ENCODE data around the gene CD2. TPM values are rescaled to one million over a fixed set of nuclear protein-coding genes. Genes with fewer than 3 reads are reported as not detected.
A peak's percentile ranks its signal among the peaks of the same experiment; 100 is the strongest.

CD2 gene
- total and polyA plus RNA-seq, 3 experiments from 2014 or later, result 353 to 440 (median 364) TPM

DNA sequence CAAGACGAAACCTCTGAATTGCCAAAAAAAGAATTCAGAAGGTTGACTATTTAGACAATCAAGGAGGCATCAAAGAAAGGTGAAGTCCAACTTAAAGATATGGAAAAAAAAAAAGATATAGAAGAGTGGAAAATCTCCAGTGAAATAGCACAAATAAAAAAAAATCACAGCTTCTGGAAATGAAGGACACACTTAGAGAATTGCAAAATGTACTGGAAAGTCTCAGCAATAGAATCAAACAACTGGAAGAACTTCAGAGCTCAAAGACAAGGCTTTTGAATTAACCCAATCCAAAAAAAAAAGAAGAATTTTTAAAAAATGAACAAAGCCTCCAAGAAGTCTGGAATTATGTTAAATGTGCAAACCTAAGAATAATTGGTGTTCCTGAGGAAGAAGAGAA, 31.8 kb downstream of the CD2 start:
- H3K36me3 ChIP-seq (ENCODE audit: insufficient read depth, low read length), result no peaks in the 10 kb centered on the region
- H3K4me1 ChIP-seq (ENCODE audit: insufficient read depth, low read length), result no peaks in the 10 kb centered on the region
- H3K27me3 Mint-ChIP-seq, result no peaks in the 10 kb centered on the region
- peaks cover 8 to 16% (median 15%) of the 10 kb centered on the region in 3 donors for H3K36me3 Mint-ChIP-seq
- CTCF ChIA-PET, result interaction anchor here (0.8 to 1.3 kb wide), 3 partner anchors 16 to 92 kb away, joined by 3 read pairs; partner anchors contain the start of gene CD2
- H3K27ac Mint-ChIP-seq, result peak overlapping the region in 2 of 8 donors; percentile 58 to 71
- H3K4me3 Mint-ChIP-seq, result peak overlapping the region in 1 of 7 donors; percentile 4
- no peak for DNase-seq
- H3K9me3 Mint-ChIP-seq, result peaks cover 0 to 12% (median 9%) of the 10 kb centered on the region in 5 donors
- no peaks in the 10 kb centered on the region for H3K9me3 ChIP-seq (ENCODE audit: low read length)
- no peak overlapping the region for H3K27ac ChIP-seq (ENCODE audit: low read depth, low read length)
- H3K4me1 Mint-ChIP-seq, result peaks cover 47 to 72% (median 70%) of the 10 kb centered on the region in 3 donors
- H3K4me3 ChIP-seq (ENCODE audit: low read length), result no peak overlapping the region
- H3K27me3 ChIP-seq (ENCODE audit: insufficient read depth, low read length, poor library complexity, severe bottlenecking), result no peaks in the 10 kb centered on the region
- POLR2A ChIA-PET, result no interaction called here

DNA sequence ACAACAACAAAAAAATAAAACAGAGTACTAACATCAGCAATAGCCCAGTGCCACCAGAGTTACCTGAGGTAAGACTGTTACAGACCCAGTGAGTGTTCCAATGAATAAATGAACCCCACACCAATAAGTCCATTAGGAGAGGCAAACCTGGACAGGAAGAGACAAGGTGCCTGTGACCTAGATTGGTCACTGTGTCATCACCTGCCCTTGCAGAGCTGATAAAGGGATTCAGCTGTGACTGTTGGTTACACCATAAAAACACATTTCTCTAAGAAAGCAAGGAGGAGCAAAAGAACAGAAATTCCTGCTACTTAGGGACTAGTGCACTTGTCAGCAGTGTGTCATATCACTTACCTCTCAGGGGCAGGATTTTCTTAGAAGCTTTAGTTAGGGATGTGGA, 37.5 kb downstream of the CD2 start:
- ChIA-PET POLR2A (interaction anchor here (1.6 kb wide), 1 partner anchor 15 kb away, joined by 3 read pairs; no protein-coding TSS in a partner anchor), CTCF (interaction anchor here (1.7 to 2.1 kb wide), 3 partner anchors 8 to 25 kb away, joined by 4 to 7 read pairs (median 4); no protein-coding TSS in a partner anchor)
- Histone ChIP-seq H3K27me3 (ENCODE audit: insufficient read depth, low read length, poor library complexity, severe bottlenecking) (no peaks in the 10 kb centered on the region), H3K4me3 (ENCODE audit: low read length) (no peak overlapping the region), H3K9me3 (ENCODE audit: low read length) (no peaks in the 10 kb centered on the region), H3K36me3 (ENCODE audit: insufficient read depth, low read length) (no peaks in the 10 kb centered on the region), H3K27ac (ENCODE audit: low read depth, low read length) (no peak overlapping the region), H3K4me1 (ENCODE audit: insufficient read depth, low read length) (peaks cover 8% of the 10 kb centered on the region)
- Mint-ChIP-seq H3K9me3 (peaks cover 0 to 3% (median 0%) of the 10 kb centered on the region in 5 donors), H3K27ac (peak overlapping the region in 5 of 8 donors; percentile 19 to 72 (median 47)), H3K4me3 (no peak overlapping the region), H3K36me3 (peaks cover 0 to 4% (median 2%) of the 10 kb centered on the region in 3 donors), H3K4me1 (peaks cover 64 to 79% (median 78%) of the 10 kb centered on the region in 3 donors), H3K27me3 (no peaks in the 10 kb centered on the region)
- no peak for DNase-seq

DNA sequence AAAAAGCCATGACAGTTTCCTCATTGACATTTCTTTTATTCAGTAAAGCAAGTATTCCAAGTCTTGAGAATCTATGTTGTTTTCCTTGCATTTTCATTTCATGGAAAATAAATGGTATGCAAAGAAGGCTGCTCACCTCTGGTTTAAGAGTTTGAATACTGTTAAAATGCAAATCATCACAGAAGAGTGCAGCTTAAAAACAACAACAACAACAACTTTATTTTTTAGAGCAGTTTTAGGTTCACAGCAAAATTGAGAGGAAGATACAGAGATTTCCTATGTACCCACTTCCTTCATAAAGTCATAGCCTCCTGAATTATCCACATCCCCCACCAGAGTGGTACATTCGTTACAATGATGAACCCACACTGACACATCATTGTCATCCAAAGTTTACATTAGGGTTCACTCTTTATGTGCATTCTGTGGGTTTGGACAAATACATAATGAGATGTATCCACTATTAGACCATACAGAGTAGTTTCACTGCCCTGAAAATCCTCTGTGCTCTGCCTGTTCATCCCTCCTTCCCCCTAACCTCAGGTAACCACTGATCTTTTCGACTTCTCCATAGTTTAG, 39.2 kb downstream of the CD2 start:
- peaks cover 24% of the 10 kb centered on the region for H3K4me1 ChIP-seq (ENCODE audit: insufficient read depth, low read length)
- H3K36me3 ChIP-seq (ENCODE audit: insufficient read depth, low read length), result no peaks in the 10 kb centered on the region
- Mint-ChIP-seq H3K4me1 (peaks cover 61 to 78% (median 77%) of the 10 kb centered on the region in 3 donors), H3K27me3 (no peaks in the 10 kb centered on the region), H3K9me3 (no peaks in the 10 kb centered on the region), H3K4me3 (no peak overlapping the region), H3K27ac (peak overlapping the region in 4 of 8 donors; percentile 7 to 67 (median 22)), H3K36me3 (no peaks in the 10 kb centered on the region)
- no peaks in the 10 kb centered on the region for H3K27me3 ChIP-seq (ENCODE audit: insufficient read depth, low read length, poor library complexity, severe bottlenecking)
- DNase-seq, result no peak
- no peaks in the 10 kb centered on the region for H3K9me3 ChIP-seq (ENCODE audit: low read length)
- POLR2A ChIA-PET, result no interaction called here
- no peak overlapping the region for H3K4me3 ChIP-seq (ENCODE audit: low read length)
- H3K27ac ChIP-seq (ENCODE audit: low read depth, low read length), result no peak overlapping the region
- CTCF ChIA-PET, result interaction anchor here (0.9 to 1.8 kb wide), 2 partner anchors 23 to 24 kb away, joined by 4 read pairs; no protein-coding TSS in a partner anchor

GRCh38 chr1:116794371-116794770, 40.1 kb downstream of the CD2 start:
- Histone ChIP-seq H3K36me3 (ENCODE audit: insufficient read depth, low read length) (no peaks in the 10 kb centered on the region), H3K27ac (ENCODE audit: low read depth, low read length) (no peak overlapping the region), H3K4me1 (ENCODE audit: insufficient read depth, low read length) (peaks cover 31% of the 10 kb centered on the region), H3K27me3 (ENCODE audit: insufficient read depth, low read length, poor library complexity, severe bottlenecking) (no peaks in the 10 kb centered on the region), H3K4me3 (ENCODE audit: low read length) (no peak overlapping the region), H3K9me3 (ENCODE audit: low read length) (no peaks in the 10 kb centered on the region)
- peak overlapping the region in 1 of 7 donors; percentile 21 for H3K4me3 Mint-ChIP-seq
- DNase-seq, result no peak
- CTCF ChIA-PET, result interaction anchor here (0.9 kb wide), 1 partner anchor 24 kb away, joined by 4 read pairs; no protein-coding TSS in a partner anchor
- H3K27ac Mint-ChIP-seq, result peak overlapping the region in 3 of 8 donors; percentile 4 to 26 (median 9)
- POLR2A ChIA-PET, result interaction anchor here (1.2 kb wide), 1 partner anchor 25 kb away, joined by 5 read pairs; no protein-coding TSS in a partner anchor
- no peaks in the 10 kb centered on the region for H3K27me3 Mint-ChIP-seq
- peaks cover 58 to 79% (median 78%) of the 10 kb centered on the region in 3 donors for H3K4me1 Mint-ChIP-seq
- no peaks in the 10 kb centered on the region for H3K36me3 Mint-ChIP-seq
- no peaks in the 10 kb centered on the region for H3K9me3 Mint-ChIP-seq

- H3K4me1 Mint-ChIP-seq, result peaks cover 60 to 80% (median 79%) of the 10 kb centered on the region in 3 donors
- H3K9me3 Mint-ChIP-seq, result no peaks in the 10 kb centered on the region
- DNase-seq, result no peak
- peak overlapping the region in 6 of 8 donors; percentile 26 to 68 (median 60) for H3K27ac Mint-ChIP-seq
- no peaks in the 10 kb centered on the region for H3K36me3 Mint-ChIP-seq
- Histone ChIP-seq H3K4me1 (ENCODE audit: insufficient read depth, low read length) (peaks cover 37% of the 10 kb centered on the region), H3K4me3 (ENCODE audit: low read length) (no peak overlapping the region), H3K36me3 (ENCODE audit: insufficient read depth, low read length) (no peaks in the 10 kb centered on the region), H3K27ac (ENCODE audit: low read depth, low read length) (no peak overlapping the region), H3K9me3 (ENCODE audit: low read length) (no peaks in the 10 kb centered on the region), H3K27me3 (ENCODE audit: insufficient read depth, low read length, poor library complexity, severe bottlenecking) (no peaks in the 10 kb centered on the region)
- ChIA-PET POLR2A (interaction anchor here (1.2 kb wide), 1 partner anchor 26 kb away, joined by 5 read pairs; no protein-coding TSS in a partner anchor), CTCF (no interaction called here)
- peak overlapping the region in 1 of 7 donors; percentile 3 for H3K4me3 Mint-ChIP-seq
- H3K27me3 Mint-ChIP-seq, result no peaks in the 10 kb centered on the region
Measured at GRCh38 chr1:116794804-116795481, 40.7 kb downstream of the CD2 start.

DNA sequence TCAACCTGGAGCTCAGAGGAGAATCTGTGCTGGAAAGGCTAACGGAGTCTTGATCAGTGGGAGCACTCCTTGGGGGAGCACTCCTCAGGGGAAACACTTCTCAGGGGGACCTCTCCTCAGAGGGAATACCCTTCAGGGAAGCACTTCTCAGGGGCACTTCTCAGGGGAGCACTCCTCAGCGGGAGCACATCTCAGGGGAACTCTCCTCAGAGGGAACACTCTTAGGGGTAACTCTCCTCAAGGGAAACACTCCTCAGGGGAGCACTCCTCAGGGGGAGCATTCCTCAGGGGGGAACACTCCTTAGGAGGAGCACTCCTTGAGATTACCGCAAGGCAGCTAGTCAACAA, 41.2 kb downstream of the CD2 start:
- Histone ChIP-seq H3K4me3 (ENCODE audit: low read length) (no peak overlapping the region), H3K27ac (ENCODE audit: low read depth, low read length) (no peak overlapping the region), H3K36me3 (ENCODE audit: insufficient read depth, low read length) (no peaks in the 10 kb centered on the region), H3K27me3 (ENCODE audit: insufficient read depth, low read length, poor library complexity, severe bottlenecking) (no peaks in the 10 kb centered on the region), H3K9me3 (ENCODE audit: low read length) (no peaks in the 10 kb centered on the region), H3K4me1 (ENCODE audit: insufficient read depth, low read length) (peaks cover 42% of the 10 kb centered on the region)
- Mint-ChIP-seq H3K9me3 (no peaks in the 10 kb centered on the region), H3K27me3 (no peaks in the 10 kb centered on the region), H3K36me3 (peaks cover 0 to 2% (median 0%) of the 10 kb centered on the region in 3 donors), H3K4me1 (peaks cover 60 to 80% (median 79%) of the 10 kb centered on the region in 3 donors), H3K27ac (peak overlapping the region in 1 of 8 donors; percentile 64), H3K4me3 (no peak overlapping the region)
- POLR2A ChIA-PET, result no interaction called here
- DNase-seq, result no peak
- CTCF ChIA-PET, result no interaction called here

DNA sequence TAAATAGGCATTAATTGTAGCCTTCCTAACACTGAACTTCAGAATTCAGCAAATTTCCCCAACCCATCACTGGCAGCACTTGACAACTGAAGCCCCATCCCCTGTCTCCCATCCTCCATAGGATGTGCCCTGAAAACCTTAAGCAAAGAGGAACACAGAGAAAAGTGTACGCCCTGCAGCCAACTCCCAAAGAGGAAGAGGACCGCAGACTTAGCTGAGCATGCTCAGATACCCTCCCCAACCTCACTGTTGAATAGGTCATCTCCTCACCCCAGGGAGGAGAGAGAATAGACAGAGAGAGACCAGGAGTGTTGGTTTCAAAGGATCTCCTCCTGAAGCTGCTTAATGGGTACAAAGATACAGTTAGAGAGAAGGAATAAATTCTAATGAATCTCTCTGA, 50.5 kb downstream of the CD2 start:
- no peaks in the 10 kb centered on the region for H3K27me3 Mint-ChIP-seq
- peaks cover 0 to 12% (median 4%) of the 10 kb centered on the region in 3 donors for H3K36me3 Mint-ChIP-seq

More for the DNA sequence above, 50.5 kb downstream of the CD2 start:
- peak overlapping the region; percentile 40 for H3K4me3 ChIP-seq (ENCODE audit: low read length)
- POLR2A ChIA-PET, result interaction anchor here (0.6 to 11.9 kb wide), 5 partner anchors 12 to 64 kb away, joined by 3 to 233 read pairs (median 3); partner anchors contain the start of gene CD2
- H3K9me3 Mint-ChIP-seq, result peaks cover 0 to 6% (median 0%) of the 10 kb centered on the region in 5 donors
- no peaks in the 10 kb centered on the region for H3K36me3 ChIP-seq (ENCODE audit: insufficient read depth, low read length)
- peaks cover 82 to 99% (median 98%) of the 10 kb centered on the region in 3 donors for H3K4me1 Mint-ChIP-seq
- peaks cover 70% of the 10 kb centered on the region for H3K4me1 ChIP-seq (ENCODE audit: insufficient read depth, low read length)
- peak overlapping the region; percentile 82 to 92 (median 85) for H3K4me3 Mint-ChIP-seq
- H3K27ac ChIP-seq (ENCODE audit: low read depth, low read length), result peak overlapping the region; percentile 25
- H3K9me3 ChIP-seq (ENCODE audit: low read length), result no peaks in the 10 kb centered on the region
- H3K27ac Mint-ChIP-seq, result peak overlapping the region; percentile 94 to 99 (median 96)
- CTCF ChIA-PET, result interaction anchor here (1.2 to 6.0 kb wide), 5 partner anchors 12 to 67 kb away, joined by 6 to 41 read pairs (median 7); partner anchors contain the start of gene CD2
- no peak for DNase-seq
- H3K27me3 ChIP-seq (ENCODE audit: insufficient read depth, low read length, poor library complexity, severe bottlenecking), result no peaks in the 10 kb centered on the region

Data from CD8-positive, alpha-beta memory T cell (primary cell).